ENCODE measurements around the gene ZNF665.
A peak's percentile ranks its signal among the peaks of the same experiment; 100 is the strongest.
"Not testable (repeated sequence)": the region's sequence is repeated elsewhere in the genome, so short reads cannot be mapped to it uniquely, and the experiment has no call there.

The ZNF665 gene

DNA sequence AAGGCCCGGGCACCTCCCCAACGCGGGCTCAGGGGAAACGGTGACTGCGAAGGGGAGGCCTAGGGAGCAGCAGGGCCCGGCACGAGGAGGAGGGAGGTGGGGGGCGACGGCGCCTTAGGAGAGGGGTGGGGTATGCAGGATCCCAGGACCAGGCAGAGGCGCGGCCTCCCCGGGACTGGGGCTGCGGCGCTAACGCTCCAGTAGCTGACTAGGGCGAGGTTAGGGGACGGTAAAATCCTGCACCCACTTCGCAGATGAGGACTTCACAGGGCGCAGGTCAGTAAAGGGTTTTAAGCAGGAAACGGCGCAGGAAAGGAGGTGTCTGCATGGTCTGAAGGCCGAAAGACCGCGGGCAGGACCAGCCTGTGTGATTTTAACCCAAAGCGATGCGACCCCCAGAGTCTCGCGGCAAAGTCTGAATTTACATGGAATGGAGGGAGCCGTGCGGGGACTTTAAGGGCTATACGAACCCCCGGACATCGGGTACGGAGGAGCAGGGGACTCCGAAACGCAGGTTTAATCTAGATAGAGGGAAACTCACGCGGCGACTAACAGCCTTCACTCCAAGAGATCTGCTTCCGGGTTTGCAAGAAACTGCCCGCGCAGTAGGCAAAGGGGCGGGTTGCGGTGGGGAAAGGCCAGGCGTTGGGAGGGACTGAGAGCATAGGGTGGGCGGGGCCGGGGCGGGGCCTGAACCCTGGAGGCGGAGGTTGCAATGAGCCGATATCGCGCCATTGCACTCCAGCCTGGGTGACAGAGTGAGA, at the start of gene ZNF665:
TSS of gene ZNF665 (minus strand) at position 588 of the 764 bp plus-strand sequence. CDS start 10,460 bp downstream, outside the sequence.
- peak; percentile 31 for DNase-seq (ENCODE audit: low spot score)

DNA sequence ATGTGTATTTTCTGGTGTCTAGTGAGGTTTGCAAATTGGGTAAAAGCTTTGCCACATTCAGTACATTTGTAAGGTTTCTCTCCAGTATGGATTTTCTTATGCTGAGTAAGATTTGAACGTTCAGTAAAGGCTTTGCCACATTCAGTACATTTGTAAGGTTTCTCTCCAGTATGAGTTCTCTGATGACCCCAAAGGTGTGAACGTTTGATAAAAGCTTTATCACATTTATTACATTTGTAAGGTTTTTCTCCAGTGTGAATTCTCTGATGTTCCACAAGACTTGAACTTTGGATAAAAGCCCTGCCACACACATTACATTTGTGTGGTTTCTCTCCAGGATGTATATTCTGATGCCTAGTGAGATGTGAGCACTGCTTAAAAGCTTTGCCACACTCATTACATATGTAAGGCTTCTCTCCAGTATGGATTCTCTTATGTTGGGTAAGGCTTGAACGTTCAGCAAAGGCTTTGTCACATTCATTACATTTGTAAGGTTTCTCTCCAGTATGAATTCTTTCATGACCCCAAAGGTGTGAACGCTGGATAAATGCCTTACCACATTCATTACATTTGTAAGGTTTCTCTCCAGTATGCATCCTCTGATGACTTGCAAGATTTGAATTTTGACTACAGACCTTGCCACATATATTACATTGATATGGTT, 44.1 kb upstream of the ZNF665 start:
- no peak for DNase-seq (ENCODE audit: low spot score)

DNA sequence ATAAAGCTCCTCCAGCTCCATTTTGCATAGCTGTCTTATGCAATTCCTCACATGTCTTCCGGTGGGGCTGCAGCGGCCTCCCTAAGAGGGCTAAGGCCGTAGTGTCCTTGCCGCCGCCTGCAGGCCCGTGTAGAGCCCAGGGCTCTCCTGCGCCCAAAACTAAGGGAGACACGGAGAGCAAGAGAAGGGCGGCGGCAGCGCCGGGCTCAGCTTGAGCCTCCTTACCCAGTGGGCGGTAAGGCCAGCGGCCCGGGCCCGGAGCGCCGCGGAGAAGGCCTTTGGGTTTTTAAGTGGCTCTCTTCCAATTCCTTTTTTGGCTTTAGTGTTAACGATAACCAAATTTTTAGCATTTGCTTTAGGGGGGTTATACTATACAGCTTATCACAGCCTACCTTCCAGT, 31.4 kb upstream of the ZNF665 start:
- no peak for DNase-seq (ENCODE audit: low spot score)

DNA sequence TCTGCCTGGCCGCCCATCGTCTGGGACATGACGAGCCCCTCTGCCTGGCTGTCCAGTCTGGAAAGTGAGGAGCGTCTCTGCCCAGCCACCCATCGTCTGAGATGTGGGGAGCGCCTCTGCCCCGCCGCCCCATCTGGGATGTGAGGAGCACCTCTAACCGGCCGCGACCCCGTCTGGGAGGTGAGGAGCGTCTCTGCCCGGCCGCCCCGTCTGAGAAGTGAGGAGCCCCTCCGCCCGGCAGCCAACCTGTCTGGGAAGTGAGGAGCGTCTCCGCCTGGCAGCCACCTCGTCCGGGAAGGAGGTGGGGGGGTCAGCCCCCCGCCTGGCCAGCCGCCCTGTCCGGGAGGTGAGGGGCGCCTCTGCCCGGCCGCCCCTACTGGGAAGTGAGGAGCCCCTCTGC, 29.6 kb upstream of the ZNF665 start:
- DNase-seq (ENCODE audit: low spot score): not testable (repeated sequence)

DNA sequence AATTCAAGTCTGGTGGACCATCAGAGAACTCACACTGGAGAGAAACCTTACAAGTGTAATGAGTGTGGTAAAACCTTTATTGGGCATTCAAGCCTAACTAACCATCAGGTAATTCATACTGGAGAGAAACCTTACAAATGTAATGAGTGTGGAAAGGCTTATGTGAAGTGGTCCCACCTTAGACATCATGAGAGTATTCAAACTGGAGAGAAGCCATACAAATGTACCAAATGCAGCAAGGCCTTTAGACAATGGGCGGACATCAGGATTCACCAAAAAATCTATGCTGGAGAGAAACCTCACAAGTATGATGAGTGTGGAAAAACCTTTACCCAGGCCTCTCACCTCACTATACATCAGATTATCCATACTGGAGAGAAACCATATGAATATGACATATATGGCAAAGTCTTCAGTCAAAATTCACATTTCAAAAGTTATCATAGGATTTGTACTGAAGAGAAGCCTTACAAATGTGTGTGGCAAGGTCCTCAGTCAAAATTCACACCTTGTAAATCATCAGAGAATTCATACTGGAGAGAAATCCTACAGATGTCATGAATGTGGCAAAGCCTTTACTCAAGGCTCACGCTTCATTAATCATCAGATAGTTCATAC, 19.7 kb upstream of the ZNF665 start:
- DNase-seq (ENCODE audit: low spot score): no peak

DNA sequence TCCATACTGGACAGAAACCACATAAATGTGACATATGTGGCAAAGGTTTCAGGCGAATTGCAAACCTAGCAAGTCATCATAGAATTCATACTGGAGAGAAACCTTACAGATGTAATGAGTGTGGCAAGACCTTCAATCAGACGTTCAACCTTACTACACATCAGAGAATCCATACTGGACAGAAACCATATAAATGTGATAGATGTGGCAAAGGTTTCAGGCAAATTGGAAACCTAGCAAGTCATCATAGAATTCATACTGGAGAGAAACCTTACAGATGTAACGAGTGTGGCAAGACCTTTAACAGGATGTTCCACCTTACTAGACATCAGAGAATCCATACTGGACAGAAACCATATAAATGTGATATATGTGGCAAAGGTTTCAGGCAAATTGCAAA, 18.4 kb upstream of the ZNF665 start:
- DNase-seq (ENCODE audit: low spot score): not testable (repeated sequence)

DNA sequence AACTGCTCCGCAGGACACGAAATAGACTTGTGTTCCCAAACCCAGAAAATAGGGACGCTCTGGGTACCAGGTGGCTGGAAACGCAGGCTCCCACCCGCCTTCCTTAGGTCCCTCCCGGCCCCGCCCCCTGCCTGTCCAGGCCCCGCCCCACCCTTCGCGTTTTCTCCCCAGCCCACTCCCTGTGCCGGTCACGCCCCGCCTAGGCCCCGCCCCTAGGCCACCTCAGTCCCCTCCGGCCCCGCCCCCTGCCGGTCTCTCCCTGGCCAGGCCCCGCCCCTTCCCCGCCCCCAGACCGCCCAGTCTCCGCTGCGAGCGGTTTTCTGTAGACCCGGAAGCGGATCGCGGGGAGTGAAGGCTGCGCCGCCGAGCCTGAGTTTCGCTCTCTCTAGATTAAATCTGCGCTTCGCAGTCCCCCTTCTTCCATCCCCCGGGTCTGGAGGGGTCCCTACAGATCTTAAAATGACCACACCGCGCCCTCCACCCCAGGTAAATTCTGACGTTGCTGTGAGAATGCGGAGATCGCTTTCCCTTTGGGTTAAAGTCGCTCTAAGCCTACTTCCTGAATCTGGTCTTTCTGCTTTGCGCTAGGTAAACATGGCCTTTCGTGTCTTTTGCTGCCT, 3.7 kb upstream of the ZNF665 start:
- DNase-seq (ENCODE audit: low spot score): peak; percentile 69

DNA sequence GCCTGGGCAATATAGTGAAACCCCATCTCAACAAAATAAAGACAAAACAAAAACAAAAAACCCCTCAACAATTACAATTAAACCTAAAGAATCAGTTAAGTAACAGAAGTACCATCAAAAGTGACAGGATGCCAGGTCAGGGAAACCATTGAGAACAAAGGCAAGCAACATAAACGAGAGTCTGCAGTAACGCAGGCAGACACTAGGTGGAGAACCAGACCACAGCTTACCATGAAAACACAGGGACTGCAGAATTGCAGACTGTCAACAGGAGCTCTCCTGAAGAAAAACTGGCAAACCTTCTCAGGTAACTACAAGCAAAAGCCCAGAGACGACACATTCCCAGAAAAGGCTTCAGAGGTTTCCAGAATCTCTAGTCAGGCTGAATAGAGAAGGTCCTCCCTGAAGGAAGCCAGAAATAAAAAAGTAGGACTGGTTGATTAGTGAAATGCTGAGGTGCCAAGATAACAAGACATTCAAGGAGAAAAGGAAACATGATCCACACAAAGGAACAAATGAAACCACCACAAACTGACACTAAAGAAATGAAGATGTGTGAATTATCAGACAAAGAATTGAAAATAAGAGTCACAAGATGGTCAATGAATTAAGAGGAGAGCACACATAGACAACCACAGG, 2.2 kb upstream of the ZNF665 start:
- DNase-seq (ENCODE audit: low spot score): peak; percentile 64

DNA sequence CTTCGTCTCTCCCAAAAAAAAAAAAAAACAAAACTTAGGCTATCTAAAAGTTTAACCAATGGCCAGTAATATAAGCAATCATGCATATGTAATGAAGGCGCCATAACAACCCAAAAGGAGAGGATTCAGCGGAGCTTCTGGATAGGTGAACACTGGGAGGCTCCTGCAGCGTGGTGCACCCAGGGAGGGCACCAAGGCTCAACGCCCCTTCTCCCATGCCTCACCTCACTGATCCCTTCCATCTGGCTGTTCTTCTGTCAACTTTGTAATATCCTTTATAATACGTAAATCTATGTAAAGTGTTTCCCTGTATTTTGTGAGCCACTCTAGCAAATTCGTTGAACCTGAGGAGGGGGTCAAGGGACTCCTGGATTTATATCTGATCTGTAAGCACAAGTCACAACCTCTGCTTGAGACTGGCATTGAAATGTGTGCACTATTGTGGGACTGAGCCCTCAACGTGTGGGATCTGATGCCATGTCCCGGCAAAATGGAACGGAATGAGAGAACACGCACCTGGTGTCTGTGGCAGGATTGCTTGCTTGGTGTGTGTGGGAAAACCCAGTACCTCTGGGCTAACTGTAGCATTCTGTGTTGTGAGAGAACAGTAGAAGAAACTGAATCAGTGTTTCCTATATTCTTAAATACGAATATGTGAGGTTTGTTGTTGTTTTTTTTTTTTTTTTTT, 521 bp upstream of the ZNF665 start:
- no peak for DNase-seq (ENCODE audit: low spot score)

DNA sequence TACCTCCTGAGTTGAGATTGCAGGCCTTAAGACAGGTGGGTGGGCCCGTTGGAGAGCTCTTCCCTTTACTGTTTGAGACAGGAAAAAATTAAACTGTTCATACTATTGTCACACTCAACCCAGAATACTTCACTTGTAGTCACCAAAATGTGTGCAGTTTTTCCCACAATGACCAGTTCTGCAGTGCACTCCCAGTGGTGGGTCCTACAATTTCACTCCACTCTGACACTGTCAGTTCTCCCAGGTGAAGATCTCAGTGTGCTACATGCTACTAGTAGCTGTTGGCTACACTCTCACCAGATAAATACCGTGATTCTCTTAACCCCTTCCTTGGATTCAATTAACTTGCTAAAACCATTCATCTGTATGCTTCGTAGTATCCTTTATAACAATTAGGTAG, 2.9 kb downstream of the ZNF665 start:
- no peak for DNase-seq (ENCODE audit: low spot score)

DNA sequence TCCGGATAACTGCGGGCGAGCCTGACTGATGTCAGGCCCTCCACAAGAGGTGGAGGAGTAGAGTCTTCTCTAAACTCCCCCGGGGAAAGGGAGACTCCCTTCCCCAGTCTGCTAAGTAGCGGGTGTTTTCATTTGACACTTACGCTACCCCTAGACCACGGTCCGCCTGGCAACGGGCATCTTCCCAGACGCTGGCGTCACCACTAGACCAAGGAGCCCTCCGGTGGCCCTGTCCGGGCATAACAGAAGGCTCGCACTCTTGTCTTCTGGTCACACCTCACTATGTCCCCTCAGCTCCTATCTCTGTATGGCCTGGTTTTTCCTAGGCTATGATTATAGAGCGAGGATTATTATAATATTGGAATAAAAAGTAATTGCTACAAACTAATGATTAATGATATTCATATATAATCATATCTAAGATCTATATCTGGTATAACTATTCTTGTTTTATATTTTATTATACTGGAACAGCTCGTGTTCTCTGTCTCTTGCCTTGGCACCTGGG, 3.4 kb downstream of the ZNF665 start:
- not testable (repeated sequence) for DNase-seq (ENCODE audit: low spot score)

DNA sequence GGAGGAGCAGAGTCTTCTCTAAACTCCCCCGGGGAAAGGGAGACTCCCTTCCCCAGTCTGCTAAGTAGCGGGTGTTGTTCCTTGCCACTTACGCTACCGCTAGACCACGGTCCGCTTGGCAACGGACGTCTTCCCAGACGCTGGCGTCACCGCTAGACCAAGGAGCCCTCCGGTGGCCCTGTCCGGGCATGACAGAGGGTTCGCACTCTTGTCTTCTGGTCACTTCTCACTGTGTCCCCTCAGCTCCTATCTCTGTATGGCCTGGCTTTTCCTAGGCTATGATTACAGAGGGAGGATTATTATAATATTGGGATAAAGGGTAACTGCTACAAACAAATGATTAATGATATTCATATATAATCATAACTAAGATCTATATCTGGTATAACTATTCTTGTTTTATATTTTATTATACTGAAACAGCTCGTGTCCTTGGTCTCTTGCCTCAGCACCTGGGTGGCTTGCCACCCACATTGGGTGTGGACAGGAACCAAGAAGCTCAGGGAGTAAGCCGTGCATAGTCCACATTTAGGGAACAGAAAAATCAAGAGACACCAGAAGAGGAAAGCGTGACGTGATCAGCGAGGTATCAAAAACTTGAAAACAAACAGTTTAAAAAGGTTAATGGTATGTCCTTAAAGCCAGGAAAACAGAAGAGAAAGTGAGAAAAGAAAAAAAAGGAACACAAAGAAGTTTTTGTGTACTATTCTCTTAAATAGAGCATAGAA, 7.8 kb downstream of the ZNF665 start:
- DNase-seq (ENCODE audit: low spot score): not testable (repeated sequence)

DNA sequence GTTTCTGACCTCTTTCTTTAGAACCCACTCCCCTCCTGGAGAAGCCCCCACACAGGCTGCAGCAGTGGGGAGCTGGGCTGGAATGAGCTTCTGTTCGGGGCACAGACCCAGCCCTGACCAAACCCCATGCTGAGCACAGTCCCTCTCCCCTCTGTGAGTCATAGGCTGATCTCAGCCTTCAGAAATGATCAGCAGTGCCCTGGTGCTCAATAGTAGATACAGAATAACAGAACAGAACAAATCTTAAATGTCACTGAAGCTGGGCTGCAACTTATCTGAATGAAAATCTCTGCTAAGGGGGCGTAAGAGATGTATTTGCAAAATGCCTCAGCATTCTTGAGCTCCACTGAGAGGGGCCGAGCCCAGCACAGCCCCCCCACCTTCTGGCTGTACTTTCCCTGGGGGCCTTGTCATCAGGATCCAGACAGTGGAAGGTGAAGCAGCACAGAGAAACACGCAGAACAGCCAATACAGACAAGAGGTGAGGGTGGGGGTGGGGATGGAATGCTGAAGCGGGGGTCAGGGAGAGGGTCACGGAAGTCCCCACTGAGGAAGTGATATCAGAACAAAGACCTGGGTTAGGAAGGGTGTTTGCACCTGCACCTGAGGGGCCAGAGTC, 9.9 kb downstream of the ZNF665 start:
- DNase-seq (ENCODE audit: low spot score): no peak

DNA sequence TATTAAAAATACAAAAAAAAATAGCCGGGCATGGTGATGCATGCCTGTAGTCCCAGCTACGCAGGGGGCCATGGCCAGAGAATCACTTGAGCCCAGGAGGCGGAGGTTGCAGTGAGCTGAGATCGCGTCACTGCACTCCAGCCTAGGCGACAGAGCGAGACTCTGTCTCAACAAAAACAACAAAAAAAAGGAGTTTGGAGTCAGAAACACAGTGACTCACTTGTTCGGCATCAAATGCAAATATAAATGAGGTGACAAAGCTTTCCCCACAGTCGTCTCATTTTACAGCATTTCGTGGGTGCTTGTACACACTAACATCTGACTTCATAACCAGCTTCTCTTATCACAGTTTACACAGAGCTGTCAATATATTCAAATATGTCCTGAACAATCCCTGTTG, 11.0 kb downstream of the ZNF665 start:
- no peak for DNase-seq (ENCODE audit: low spot score)

DNA sequence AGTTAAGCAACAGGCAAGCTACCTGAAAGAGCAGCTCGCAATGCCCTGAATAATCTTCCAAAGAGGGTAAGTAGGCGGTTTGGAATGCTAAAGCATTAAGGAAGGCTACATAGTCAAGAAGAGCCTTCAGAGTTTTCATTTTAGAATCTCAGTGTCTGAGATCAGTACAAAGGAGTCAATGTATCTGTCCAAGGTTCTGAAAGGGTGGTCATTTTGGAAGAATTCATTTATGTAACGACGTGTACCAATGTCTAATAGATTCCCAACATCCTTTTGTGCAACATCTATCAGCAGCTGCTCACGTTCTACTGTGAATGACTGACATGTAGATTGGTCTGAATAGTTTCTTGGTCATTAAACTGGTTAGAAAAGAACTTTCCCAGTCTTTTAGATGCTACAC, 15.2 kb downstream of the ZNF665 start:
- DNase-seq (ENCODE audit: low spot score): no peak

DNA sequence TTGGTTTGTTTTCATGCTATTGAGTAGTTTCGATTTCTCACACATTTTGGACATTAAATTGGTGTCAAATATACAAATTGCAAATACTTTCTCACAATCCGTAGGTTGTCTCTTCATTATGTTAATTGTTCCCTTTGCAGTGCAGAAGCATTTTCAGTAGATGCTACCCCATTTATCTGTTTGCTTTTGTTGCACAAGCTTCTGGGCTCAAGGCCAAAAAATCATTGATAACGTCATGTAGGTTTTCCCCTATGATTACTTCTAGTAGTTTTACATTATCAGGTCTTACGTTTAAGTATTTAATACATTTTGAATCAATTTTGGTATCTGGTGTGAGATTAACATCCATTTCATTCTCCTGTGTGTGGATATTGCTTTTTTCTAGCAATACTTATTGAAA, 20.3 kb downstream of the ZNF665 start:
- DNase-seq (ENCODE audit: low spot score): no peak

DNA sequence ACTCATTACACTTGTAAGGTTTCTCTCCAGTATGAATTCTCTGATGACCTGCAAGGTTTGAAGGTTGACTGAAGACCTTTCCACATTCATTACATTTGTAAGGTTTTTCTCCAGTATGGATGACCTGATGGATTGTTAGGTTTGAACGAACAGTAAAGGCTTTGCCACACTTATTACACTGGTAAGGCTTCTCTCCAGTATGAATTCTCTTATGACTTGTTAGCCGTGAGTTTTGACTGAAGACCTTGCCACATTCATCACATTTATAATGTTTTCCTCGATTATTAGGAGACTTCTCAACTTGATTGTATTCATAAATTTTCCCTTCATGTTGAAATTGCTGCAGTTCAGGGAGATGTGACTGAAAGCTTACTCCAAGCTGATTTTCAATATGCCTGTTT, 27.5 kb downstream of the ZNF665 start:
- DNase-seq (ENCODE audit: low spot score): no peak

DNA sequence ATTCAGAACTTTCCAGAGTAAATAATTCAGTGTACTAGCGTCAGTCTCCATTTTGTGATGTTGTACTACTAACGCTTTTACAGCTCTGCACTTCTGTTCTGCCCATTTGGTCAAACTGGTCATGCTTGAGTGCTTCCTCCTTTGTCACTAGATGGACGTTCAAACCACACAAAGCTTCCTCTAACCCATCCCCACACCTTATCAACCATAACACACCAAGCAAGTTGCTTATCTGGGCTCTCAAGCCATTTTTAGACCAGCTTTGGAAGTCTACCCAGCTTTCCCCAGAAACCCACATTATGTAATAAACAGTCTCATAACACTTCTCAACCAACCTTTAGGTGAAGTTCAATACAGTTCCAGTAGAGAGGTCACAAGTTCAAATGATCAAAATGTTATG, 32.0 kb downstream of the ZNF665 start:
- no peak for DNase-seq (ENCODE audit: low spot score)

DNA sequence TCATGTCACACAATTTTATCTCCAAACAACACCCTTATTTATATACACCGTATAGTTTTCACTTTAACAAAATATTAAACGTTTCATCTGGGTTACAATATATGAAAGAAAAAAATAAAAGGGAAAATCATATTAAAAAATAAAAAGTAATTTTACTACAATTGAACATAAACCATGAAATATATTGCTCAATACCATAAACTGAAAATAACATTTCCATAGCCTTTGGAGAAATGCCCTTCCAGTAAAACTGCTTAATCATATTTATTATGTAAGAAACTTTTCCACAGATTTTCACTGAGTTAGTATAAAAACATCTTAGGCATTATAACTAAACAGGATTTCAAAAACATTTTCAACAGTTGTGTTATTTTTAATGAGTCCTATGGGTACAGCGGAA, 32.8 kb downstream of the ZNF665 start:
- DNase-seq (ENCODE audit: low spot score): no peak

DNA sequence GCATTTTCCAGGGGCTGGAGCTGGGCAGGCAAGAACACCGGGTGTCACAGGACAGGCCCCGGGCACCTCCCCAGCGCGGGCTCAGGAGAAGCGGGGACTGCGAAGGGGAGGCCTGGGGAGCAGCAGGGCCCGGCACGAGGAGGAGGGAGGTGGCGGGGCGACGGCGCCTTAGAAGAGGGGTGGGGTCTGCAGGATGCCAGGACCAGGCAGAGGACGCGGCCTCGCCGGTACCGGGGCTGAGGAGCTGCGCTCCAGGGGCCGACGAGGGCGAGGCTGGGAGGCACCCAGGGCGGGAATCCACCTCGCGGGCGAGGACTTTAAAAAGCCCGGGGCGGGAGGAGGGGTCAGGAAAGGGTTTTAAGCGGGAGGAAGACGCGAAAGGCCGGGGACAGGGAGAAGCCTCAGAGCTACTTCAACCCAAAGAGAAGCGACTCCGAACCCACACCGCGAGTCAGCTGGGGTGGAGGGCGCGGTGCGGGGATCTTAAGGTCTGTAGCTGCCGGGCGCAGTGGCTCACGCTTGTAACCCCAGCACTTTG, 35.0 kb downstream of the ZNF665 start:
- DNase-seq (ENCODE audit: low spot score): no peak
